Fibroblast of lung (primary cell): Measurements from ENCODE around the gene AADACL3. TPM values are rescaled to one million over a fixed set of nuclear protein-coding genes. Genes with fewer than 3 reads are reported as not detected.

ENCODE experiments used
- DNase-seq, 2 donors: peaks; one replicate each; pipeline versions ENCODE4 v3.0.0 to v3.0.0-alpha.2; 2010; ENCODE audit warnings: low read depth in 2 of 2
- H2AFZ ChIP-seq: 2 replicates; pipeline ENCODE4 v1.5.1; 2012; ENCODE audit warnings: low read length, control low read depth, inconsistent platforms
- H3K27ac ChIP-seq: 2 replicates; pipeline ENCODE4 v1.5.1; 2011; ENCODE audit warnings: low read length, control low read depth; ENCODE audit not compliant: insufficient read depth
- H3K27me3 ChIP-seq: 2 replicates; pipeline ENCODE4 v1.5.1; 2011; ENCODE audit warnings: mild to moderate bottlenecking, low read length; ENCODE audit not compliant: control insufficient read depth, insufficient read depth
- H3K36me3 ChIP-seq: 2 replicates; pipeline ENCODE4 v1.5.1; 2011; ENCODE audit warnings: low read length; ENCODE audit not compliant: control insufficient read depth, insufficient read depth
- H3K4me1 ChIP-seq: 2 replicates; pipeline ENCODE4 v1.5.1; 2011; ENCODE audit warnings: low read length; ENCODE audit not compliant: control insufficient read depth, insufficient read depth; ENCODE audit errors: extremely low read depth
- H3K4me2 ChIP-seq: 2 replicates; pipeline ENCODE4 v1.5.1; 2011; ENCODE audit warnings: low read length, control low read depth; ENCODE audit not compliant: insufficient read depth; ENCODE audit errors: extremely low read depth
- H3K4me3 ChIP-seq, 4 experiments: fragments of 200-600 bp in 1 of 4; sonication (generic) in 1 of 4; replicated peaks in 1 of 4; 2 replicates each; pipeline ENCODE4 v1.5.1; 2011 to 2016; ENCODE audit warnings: low read length in 4 of 4, low read depth in 3 of 4, mild to moderate bottlenecking in 3 of 4, control low read depth in 2 of 4, inconsistent platforms in 1 of 4, mixed read lengths in 1 of 4; ENCODE audit not compliant: insufficient read depth in 1 of 4; ENCODE audit errors: control extremely low read depth in 1 of 4
- H3K79me2 ChIP-seq: 2 replicates; pipeline ENCODE4 v1.5.1; 2012; ENCODE audit warnings: mild to moderate bottlenecking, low read length, inconsistent platforms; ENCODE audit not compliant: control insufficient read depth, insufficient read depth
- H3K9ac ChIP-seq: 2 replicates; pipeline ENCODE4 v1.5.1; 2011; ENCODE audit warnings: mild to moderate bottlenecking, low read length, control low read depth; ENCODE audit not compliant: insufficient read depth
- H3K9me3 ChIP-seq: 2 replicates; pipeline ENCODE4 v1.5.1; 2012; ENCODE audit warnings: low read depth, low read length; ENCODE audit not compliant: control insufficient read depth, insufficient read depth
- H4K20me1 ChIP-seq: 2 replicates; pipeline ENCODE4 v1.5.1; 2011; ENCODE audit warnings: low read length; ENCODE audit not compliant: control insufficient read depth, insufficient read depth; ENCODE audit errors: extremely low read depth
- EZH2 ChIP-seq: IDR thresholded peaks from 2 replicates; pipeline ENCODE4 v1.5.1; 2012; ENCODE audit warnings: low read length, control low read depth, mild to moderate bottlenecking; ENCODE audit errors: missing control alignments
- polyA plus RNA-seq, 2 donors: library from polyadenylated mRNA; depleted of rRNA in 1 of 2; stranded (reverse) in 1 of 2; unstranded in 1 of 2; fragments of >200 nt; gene quantifications; 2 replicates each; pipeline ENCODE4 v1.2.1, GENCODE V29; 2011 to 2012; ENCODE audit warnings: missing spikeins in 1 of 2
- total RNA-seq: library from RNA; depleted of rRNA; stranded (reverse); fragments of >200 nt; gene quantifications from 2 replicates; pipeline ENCODE4 v1.2.1, GENCODE V29; 2014
- TF ChIP-seq, protein P1 (sequence below), 2 donors: IDR thresholded peaks in 1 of 2; conservative IDR thresholded peaks in 1 of 2; 1 replicate in 1 of 2; 2 replicates in 1 of 2; pipeline ENCODE4 v1.5.1; 2011 to 2012; ENCODE audit warnings: low read length in 2 of 2, control low read depth in 1 of 2, inconsistent platforms in 1 of 2, low read depth in 1 of 2, mild to moderate bottlenecking in 1 of 2

Gene AADACL3
- total and polyA plus RNA-seq, 2 donors (not counting 1 experiment from before 2014, with no cell fraction given): not detected

DNA sequence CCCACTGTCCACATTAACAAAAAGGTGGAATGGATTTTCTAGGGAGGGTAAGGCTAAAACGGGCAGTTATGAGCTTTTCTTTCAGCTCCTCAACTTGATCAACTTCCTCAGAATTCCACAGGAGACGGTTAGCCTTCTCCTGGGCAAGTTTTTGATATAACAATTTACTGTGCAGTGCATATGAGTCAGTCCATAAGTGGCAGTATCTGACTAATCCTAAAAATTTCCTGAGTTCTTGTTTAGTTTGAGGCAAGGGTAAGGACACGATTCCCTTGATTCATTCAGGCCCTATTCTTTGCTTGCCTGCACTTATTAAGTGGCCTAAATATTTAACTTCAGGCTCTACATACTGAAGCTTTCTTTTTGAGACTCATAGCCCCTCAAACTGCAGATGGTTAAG lies 6.2 kb upstream of the AADACL3 start:
- Histone ChIP-seq H3K79me2 (no peaks in the 10 kb centered on the region), H3K27me3 (no peaks in the 10 kb centered on the region), H3K9ac (no peak overlapping the region), H2AFZ (no peak overlapping the region), H3K4me3 (no peak overlapping the region), H3K4me1 (no peaks in the 10 kb centered on the region), H3K27ac (no peak overlapping the region), H4K20me1 (no peaks in the 10 kb centered on the region), H3K36me3 (no peaks in the 10 kb centered on the region), H3K9me3 (no peaks in the 10 kb centered on the region), H3K4me2 (no peak overlapping the region)
- TF ChIP-seq EZH2: no peak
- TF ChIP-seq, protein P1, sequence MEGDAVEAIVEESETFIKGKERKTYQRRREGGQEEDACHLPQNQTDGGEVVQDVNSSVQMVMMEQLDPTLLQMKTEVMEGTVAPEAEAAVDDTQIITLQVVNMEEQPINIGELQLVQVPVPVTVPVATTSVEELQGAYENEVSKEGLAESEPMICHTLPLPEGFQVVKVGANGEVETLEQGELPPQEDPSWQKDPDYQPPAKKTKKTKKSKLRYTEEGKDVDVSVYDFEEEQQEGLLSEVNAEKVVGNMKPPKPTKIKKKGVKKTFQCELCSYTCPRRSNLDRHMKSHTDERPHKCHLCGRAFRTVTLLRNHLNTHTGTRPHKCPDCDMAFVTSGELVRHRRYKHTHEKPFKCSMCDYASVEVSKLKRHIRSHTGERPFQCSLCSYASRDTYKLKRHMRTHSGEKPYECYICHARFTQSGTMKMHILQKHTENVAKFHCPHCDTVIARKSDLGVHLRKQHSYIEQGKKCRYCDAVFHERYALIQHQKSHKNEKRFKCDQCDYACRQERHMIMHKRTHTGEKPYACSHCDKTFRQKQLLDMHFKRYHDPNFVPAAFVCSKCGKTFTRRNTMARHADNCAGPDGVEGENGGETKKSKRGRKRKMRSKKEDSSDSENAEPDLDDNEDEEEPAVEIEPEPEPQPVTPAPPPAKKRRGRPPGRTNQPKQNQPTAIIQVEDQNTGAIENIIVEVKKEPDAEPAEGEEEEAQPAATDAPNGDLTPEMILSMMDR (conservative IDR thresholded peaks at IDR 0.05 in 1 of 2, IDR thresholded peaks at IDR 0.05 in 1 of 2; ENCODE audit: low read depth in 1 of 2, low read length in 2 of 2): no peak
- no peak for DNase-seq

GRCh38 chr1:12711536-12711935 lies 4.4 kb upstream of the AADACL3 start:
- no peaks in the 10 kb centered on the region for H3K9me3 ChIP-seq
- H3K79me2 ChIP-seq: no peaks in the 10 kb centered on the region
- H3K27me3 ChIP-seq: no peaks in the 10 kb centered on the region
- no peak for TF ChIP-seq EZH2
- TF ChIP-seq, protein P1 (conservative IDR thresholded peaks at IDR 0.05 in 1 of 2, IDR thresholded peaks at IDR 0.05 in 1 of 2; ENCODE audit: low read depth in 1 of 2, low read length in 2 of 2): no peak
- H4K20me1 ChIP-seq: no peaks in the 10 kb centered on the region
- H3K27ac ChIP-seq: no peak overlapping the region
- H3K4me2 ChIP-seq: no peak overlapping the region
- no peaks in the 10 kb centered on the region for H3K36me3 ChIP-seq
- H2AFZ ChIP-seq: no peak overlapping the region
- H3K4me1 ChIP-seq: no peaks in the 10 kb centered on the region
- H3K4me3 ChIP-seq: no peak overlapping the region
- no peak for DNase-seq
- no peak overlapping the region for H3K9ac ChIP-seq

GRCh38 chr1:12712076-12712475 lies 3.8 kb upstream of the AADACL3 start:
- Histone ChIP-seq H2AFZ (no peak overlapping the region), H3K27ac (no peak overlapping the region), H3K4me3 (no peak overlapping the region), H3K9ac (no peak overlapping the region), H4K20me1 (no peaks in the 10 kb centered on the region), H3K27me3 (no peaks in the 10 kb centered on the region), H3K9me3 (no peaks in the 10 kb centered on the region), H3K4me2 (no peak overlapping the region), H3K36me3 (no peaks in the 10 kb centered on the region), H3K4me1 (no peaks in the 10 kb centered on the region), H3K79me2 (no peaks in the 10 kb centered on the region)
- DNase-seq: no peak
- TF ChIP-seq, protein P1 (conservative IDR thresholded peaks at IDR 0.05 in 1 of 2, IDR thresholded peaks at IDR 0.05 in 1 of 2; ENCODE audit: low read depth in 1 of 2, low read length in 2 of 2): no peak
- TF ChIP-seq EZH2: no peak
